GM19193 (cell line): ENCODE results near the gene KICS2.

Experiments used
- POLR2A ChIP-seq: IDR thresholded peaks from 4 replicates; pipeline ENCODE4 v1.6.1; 2011; ENCODE audit not compliant: insufficient read depth, insufficient read length; ENCODE audit errors: extremely low read depth

Gene KICS2

GRCh38 chr12:64222009-64222765, at the start of gene KICS2:
TSS of gene KICS2 (minus strand) at chr12:64222296. CDS start at chr12:64222237, 59 bp downstream.
- TF ChIP-seq POLR2A = peak; percentile 93

GRCh38 chr12:64270411-64270810, 48.3 kb upstream of the KICS2 start:
- TF ChIP-seq POLR2A = no peak

- no peak for TF ChIP-seq POLR2A
Measured at GRCh38 chr12:64269161-64269560, 47.1 kb upstream of the KICS2 start.

GRCh38 chr12:64268409-64268808, 46.3 kb upstream of the KICS2 start:
- TF ChIP-seq POLR2A = no peak

- no peak for TF ChIP-seq POLR2A
Measured at GRCh38 chr12:64265839-64266238, 43.7 kb upstream of the KICS2 start.

GRCh38 chr12:64261813-64262212, 39.7 kb upstream of the KICS2 start:
- TF ChIP-seq POLR2A = no peak

- no peak for TF ChIP-seq POLR2A
Measured at GRCh38 chr12:64258576-64258975, 36.5 kb upstream of the KICS2 start.

GRCh38 chr12:64256166-64256800, 34.2 kb upstream of the KICS2 start:
- no peak for TF ChIP-seq POLR2A

GRCh38 chr12:64255249-64255648, 33.2 kb upstream of the KICS2 start:
- TF ChIP-seq POLR2A = no peak

GRCh38 chr12:64253356-64253755, 31.3 kb upstream of the KICS2 start:
- TF ChIP-seq POLR2A = no peak

- no peak for TF ChIP-seq POLR2A
Measured at GRCh38 chr12:64252681-64253080, 30.6 kb upstream of the KICS2 start.

GRCh38 chr12:64243809-64244208, 21.7 kb upstream of the KICS2 start:
- TF ChIP-seq POLR2A = no peak

GRCh38 chr12:64240781-64241180, 18.7 kb upstream of the KICS2 start:
- TF ChIP-seq POLR2A = no peak

- no peak for TF ChIP-seq POLR2A
Measured at GRCh38 chr12:64237382-64237781, 15.3 kb upstream of the KICS2 start.

- no peak for TF ChIP-seq POLR2A
Measured at GRCh38 chr12:64236549-64236948, 14.5 kb upstream of the KICS2 start.

- no peak for TF ChIP-seq POLR2A
Measured at GRCh38 chr12:64232196-64232595, 10.1 kb upstream of the KICS2 start.
